Uterus (tissue), 2 donors: Measurements from ENCODE around the gene COL4A3.

ENCODE experiments used
- CTCF ChIP-seq, 4 experiments: fragments of 200-600 bp in 2 of 4; fragments of 450-650 bp in 2 of 4; sonication (generic) in 2 of 4; IDR thresholded peaks; one replicate each; pipeline ENCODE4 v1.5.1; 2016 to 2019; ENCODE audit warnings: antibody characterized with exemption in 4 of 4, mild to moderate bottlenecking in 2 of 4, moderate library complexity in 1 of 4
- POLR2A ChIP-seq, 2 donors: fragments of 450-650 bp; IDR thresholded peaks; one replicate each; pipeline ENCODE4 v1.6.1; 2016; ENCODE audit warnings: antibody characterized with exemption in 2 of 2, mild to moderate bottlenecking in 1 of 2, moderate library complexity in 1 of 2

DNA sequence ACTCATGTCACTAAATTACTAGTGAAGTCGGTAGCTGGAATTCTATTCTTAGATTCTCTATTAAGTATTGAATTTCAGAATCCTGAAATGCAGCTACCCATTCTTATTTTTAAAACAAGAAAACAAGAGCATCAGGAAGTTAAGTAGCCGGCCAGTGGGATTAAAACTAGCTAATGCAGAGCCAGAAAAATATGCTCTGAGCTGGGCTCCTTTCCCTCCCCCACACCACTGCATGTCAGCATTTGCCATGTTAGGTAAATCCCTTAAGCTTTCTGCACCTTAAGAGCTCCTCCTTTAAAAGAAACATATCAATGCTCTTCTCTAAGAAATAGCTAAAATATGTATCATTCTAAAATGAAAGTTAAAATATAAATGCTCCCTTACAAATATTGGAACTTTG lies 88.4 kb downstream of the COL4A3 start:
- TF ChIP-seq CTCF (IDR thresholded peaks at IDR 0.05) (no peak), POLR2A (IDR thresholded peaks at IDR 0.05) (no peak)
